Measurements from ENCODE around the gene SOX6.
A peak's percentile ranks its signal among the peaks of the same experiment; 100 is the strongest.

The SOX6 gene

DNA sequence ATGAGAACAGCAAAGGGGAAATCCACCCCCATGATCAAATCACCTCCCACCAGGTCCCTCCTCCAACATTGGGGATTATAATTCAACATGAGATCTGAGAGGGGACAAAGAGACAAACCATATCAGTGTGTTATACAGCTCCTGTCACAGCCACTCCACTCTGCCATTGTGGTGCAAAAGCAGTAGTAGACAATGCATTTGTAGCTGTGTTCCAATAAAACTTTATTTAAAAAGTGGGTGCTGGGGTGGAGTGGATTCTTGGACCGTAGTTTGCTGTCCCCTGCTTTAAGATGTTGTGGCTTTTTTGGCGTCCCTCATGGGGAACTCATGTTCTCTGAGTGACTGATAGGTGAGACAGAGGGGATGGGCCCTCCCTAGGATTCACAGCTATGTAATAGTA is 399.1 kb downstream of the SOX6 start:
- DNase-seq (ENCODE audit: low read depth), result no peak

DNA sequence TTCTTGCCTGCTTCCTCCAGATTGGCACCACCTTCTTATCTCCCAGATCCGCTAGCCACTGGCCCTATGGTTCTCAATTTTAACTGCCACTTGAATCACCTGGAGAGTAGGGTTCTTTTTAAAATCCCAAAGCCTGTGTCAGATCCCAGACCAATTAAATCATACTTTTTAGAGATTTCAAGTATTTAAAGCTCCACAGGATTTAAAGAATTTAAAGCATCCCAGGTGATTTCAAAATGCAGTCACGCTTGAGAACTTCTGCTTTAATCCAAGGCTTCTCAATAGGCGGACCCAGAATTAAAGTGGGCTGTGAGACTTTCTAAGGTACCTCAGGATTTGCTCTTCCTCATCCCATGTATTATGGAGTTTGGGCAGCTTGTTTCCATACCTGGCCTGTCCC is 400.0 kb downstream of the SOX6 start:
- DNase-seq (ENCODE audit: low read depth), result no peak

DNA sequence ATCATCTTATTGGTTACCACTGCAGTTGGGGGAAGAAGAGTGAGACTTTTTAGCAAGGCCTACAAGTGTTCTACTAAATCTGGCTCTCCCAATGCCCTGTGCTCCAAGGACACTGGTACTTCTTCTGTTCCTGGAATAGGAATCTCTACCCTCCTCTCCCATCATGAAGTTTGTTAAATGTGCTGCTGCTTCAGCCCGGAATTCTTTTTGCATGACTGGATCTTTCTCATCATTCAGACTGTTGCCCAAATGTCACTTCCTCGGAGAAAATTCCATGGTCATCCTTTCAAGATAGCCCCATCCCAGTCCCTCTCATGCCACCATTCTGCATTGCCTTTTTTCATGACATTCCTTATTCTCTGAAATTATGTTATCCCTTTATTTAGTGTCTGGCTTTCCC is 400.8 kb downstream of the SOX6 start:
- DNase-seq (ENCODE audit: low read depth), result no peak

DNA sequence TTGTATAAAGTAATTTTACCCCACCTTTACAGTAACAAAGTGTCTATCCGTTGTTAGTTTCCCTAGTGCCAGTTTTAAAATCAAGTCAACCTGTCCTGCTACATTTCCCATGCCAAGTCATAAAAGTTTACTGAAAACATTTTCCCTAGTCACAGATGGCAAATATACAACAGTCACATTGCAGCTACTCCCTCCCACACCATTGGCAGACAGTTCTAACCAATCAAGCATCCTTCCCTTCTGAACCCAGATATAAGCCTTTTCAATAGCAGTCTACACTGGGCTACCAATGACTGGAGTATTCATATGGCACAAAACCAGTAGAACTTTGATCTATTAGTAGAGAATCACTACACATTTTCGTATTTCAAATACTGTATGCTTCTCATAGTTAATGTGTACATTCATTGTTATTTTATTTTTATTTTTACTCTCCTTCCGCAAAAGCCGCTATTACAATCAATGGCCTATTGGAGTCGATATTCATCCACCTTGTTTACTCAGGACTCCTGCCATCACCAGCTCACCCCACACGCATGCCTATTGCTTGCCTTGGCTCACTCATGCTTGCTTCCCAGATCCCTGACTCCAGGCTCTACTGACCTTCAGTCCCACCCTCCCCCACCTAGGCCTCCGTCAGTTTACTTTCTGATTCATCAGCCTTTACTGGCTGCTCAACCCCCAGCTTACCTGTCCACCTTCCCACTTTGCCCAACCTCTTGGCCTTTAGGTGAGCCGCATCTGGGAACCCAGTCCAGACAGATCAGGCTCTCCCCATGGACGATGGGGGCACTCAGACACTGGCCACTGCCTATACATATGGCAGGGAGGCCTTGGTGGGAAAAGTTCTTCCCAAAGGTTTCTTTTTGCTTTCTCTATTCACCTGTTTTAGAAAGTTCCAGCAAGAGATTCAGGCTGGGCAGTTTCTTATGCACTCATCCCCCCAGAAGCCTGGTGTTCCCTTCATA is 408.4 kb downstream of the SOX6 start:
- DNase-seq (ENCODE audit: low read depth), result no peak

DNA sequence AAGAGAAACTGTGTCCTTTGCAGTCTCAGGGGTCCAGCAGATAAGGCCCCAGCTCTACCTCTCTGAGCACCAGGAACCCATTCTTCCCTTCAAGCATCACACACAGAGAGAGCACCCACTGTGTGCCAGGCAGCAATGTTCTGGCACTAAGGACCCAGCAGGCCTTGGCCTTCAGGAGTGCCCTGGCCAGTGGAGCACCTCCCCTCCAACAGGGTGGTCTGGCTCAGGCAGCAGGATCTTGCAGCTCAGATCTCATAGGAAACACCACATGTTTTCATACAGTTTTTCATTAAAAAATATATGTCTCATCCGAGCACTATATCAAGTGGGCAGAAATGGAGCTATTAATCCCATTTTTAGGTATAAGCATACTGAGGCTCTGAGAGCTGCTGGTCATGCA is 410.6 kb downstream of the SOX6 start:
- no peak for DNase-seq (ENCODE audit: low read depth)

DNA sequence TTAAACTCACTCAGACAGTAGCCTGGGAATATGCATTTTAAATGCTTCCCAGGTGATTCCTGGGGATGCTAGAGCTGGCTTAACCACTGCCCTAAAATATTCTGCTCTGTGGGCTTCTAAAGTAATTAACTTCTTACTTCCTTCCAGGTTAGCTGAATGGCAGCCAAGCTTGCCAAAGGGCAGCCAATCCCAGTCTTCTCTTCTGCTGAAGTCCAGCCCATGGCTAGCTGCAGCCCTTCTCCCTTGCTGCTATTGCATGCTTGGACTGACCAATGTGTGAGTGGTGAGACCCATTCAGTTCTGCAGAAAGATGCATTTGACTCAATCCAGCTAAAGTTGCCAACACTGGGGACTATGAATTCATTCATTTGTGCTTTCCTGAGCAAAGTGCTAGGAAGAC is 411.9 kb downstream of the SOX6 start:
- no peak for DNase-seq (ENCODE audit: low read depth)

DNA sequence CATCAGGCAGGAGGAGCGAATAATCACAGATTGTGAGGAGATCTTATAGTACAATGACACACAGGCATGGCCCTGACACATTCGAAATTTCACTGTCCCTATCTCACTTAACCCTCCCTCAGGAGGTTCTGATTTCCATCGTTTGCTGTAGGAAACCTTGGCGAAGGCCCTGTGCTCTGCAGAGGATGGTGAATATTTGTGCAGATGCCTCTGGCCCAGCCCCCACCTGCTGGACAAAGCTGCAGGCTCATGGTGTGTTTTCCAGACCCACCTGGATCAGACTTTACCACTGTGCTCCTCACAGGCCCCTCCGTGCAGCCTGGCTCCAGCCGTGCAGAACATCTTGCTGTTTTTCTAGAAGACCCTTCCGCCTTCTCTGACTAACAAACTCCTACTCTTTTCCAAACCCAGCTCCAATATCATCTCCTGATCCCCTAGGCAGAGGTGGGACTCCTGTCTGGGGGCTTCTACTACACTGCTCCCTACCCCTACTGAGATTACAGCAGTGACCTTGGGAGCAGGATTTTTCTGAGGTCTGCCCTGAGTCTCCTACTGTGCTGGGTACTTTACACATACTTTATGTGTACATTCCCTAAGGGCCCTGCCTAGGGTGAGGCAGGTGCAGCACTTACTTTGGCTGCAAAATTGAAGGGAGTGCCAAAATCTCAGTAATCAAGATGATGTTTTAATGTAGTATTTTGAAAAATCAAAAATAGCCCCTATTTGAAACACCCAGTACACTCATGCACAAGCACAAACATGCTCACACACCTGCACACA is 412.7 kb downstream of the SOX6 start:
- DNase-seq (ENCODE audit: low read depth), result no peak

DNA sequence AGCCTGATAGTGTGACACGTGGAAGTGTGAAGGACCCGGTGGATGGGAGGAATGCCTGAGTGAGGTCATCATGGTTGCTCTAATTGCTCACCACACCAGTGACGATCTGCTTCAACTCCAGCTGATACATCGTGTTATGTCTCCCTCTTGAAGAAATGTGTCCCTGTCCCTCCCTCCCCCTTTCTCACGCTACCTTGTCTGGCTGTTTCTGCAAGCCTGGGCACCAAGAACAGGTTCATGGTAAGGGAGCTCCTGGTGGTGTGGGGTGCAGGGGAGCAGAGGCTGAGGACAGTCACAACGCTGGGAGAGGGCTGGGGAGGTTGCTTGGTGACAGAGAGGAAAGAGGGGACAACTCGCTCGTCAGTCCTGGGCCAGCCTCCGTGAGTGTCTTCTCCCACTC is 413.4 kb downstream of the SOX6 start:
- DNase-seq (ENCODE audit: low read depth), result no peak

DNA sequence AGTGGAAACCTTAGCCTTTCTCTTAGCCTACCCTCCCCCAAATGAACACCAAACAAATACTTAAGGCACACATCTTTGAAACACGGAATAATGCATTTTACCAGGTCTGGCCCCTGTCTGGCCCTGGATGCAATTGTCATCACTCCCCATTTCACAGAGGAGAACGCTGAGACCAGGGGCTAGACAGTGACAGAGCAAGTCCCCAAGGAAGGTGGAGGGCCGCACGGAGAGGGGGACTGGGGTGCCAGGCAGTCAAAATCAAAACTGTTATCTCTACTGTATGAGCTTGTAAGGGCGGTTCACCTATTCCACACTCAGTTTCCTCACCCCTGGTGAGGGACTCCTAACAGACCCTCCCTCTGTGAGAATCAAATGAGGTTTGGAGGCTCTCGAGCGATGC is 414.2 kb downstream of the SOX6 start:
- no peak for DNase-seq (ENCODE audit: low read depth)

DNA sequence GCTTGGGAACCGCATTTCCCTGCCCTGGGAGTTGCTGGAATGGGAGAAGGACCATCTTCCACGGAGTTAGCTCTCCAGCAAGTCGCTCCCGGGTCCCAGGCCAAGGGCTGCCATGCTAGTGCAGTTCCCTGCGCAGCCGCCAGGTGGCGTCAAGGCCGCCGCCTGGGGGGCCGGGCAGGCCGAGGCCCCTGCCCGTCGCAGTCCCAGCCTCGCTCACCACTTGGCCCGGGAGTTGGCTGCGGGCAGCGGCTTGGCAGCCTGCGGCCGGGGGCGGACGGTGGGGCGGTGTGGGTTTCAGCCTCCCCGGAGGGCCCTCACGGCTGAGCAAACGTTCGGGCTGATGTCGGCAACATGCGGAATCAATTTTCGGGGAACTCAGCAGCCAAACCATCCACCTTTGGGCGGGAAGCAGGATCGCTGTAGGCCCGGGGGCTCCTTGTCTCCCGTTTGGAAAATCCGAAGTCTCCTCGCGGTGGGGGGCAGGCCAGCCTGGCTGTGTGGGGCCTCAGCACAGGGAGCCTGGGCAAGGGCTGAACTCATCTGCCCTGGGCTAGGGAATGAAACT is 415.1 kb downstream of the SOX6 start:
- DNase-seq (ENCODE audit: low read depth), result peak; percentile 47

DNA sequence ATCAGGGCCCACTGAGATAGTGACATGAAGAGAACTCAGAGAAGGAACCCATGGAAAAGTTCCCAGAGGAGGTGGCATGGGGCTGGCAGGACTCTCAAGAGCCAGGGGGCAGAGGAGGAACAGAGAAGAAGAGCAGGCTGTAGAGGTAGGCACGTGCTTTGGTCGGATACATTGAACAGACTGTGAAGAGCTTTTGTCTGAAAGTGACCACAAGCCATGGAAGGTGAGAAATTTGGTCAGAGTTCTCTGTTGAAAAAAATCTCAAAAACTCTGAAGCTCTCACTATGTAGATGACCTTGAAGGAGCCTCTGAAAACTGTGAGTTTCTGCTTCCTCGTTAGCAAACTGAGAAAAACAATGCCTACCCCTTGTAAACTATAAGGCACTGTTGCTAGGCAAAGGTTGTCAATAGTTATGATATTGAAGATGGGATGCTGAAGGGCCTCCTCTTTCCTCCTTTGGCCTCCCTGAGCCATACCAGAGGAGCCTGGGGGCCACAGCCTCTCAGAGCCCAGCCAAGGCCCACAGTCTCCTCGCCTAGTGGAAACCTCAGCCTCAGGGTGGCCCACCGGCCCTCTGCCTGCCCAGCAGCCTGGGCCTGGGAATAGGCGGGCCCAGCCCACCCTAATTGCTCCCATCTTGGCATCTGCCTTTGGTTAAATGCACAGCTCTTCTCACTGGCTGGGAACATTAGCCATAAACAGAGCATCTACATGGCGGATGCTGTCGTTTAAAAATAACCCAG is 415.7 kb downstream of the SOX6 start:
- no peak for DNase-seq (ENCODE audit: low read depth)

DNA sequence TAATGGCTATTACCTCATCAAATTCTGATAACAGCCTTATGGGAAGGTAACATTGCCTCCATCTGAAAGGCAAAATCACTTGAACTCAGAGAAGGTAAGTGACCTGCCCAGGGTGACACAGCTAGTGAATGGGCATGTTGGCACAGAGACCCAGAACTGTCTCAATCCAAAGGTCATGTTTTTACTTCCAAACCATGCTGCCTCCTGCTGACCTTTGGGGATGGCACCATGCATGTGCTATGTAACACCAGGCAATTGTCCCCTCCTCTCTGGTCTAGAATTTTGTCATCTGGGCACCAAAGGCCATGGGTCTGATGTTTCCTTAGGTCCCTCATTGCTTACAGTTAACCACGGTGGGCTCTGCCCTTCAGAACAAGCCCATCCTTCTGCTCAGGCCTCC is 417.4 kb downstream of the SOX6 start:
- DNase-seq (ENCODE audit: low read depth), result no peak

DNA sequence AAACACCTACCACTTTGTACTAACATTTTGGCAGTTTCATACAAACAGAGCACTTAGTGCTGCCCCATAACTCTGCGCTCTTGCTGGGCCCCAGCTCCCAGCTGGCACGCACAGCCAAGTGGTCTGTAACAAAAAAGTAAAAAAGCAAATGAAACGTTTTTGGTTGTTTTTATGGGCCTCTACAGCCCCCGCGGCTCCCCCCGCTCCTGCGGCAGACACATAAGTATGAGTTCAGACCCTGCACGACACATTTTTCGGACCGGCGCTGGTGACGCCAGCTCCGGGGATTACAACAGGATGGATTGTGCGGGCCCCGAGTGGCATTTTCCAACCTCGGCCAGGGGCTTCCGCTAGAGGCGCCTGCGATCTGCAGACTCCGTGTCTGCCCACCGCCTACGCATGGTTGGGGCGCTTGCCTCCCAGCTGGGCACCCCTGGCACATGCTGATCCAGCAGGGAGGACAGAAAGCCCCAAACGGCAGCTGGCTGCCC is 418.2 kb downstream of the SOX6 start:
- DNase-seq (ENCODE audit: low read depth), result no peak

DNA sequence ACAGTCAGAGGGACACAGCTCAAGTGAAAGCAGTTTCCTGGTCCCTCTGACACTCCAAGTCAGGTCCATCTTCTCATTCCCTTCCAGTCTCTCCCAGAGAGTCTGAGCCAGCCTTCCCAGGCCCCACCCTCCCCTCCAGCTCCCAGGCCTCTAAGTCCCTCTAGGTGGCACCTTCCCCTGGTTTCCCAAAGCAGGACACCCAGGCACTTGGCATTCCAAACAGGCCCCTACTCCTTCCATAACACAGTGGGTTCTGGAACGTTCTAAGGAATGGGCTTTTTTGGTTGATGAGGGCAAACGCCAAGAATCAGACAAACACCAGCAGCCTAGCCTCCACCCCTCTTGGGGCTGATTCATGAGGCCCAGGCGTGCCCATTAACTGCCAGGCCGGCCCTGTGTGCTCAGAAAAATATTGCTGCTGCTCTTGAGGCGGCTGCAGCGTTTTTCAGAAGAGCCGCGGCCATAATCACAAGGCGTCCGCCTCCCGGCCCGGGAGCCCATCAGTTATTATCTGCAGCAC is 418.7 kb downstream of the SOX6 start:
- DNase-seq (ENCODE audit: low read depth), result no peak

DNA sequence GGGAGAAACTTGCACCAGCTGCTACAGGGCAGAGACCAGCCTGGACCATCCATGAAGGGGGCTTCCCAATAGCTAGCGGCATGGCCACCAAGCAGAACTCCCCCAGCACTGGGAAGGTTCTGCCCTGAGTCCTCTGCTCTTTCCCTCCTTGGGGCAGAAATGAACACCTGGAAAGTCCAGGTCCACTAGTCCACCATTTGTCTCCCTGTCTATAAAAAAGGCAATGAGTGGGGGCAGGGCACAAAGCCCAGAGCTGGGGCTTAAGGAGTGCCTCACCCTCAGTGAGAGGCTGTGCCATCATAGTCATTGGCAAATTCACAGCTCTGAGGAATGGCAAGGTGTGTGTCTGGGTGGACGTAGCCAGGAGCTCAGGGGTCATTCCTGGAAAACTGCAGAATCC is 420.3 kb downstream of the SOX6 start:
- no peak for DNase-seq (ENCODE audit: low read depth)

DNA sequence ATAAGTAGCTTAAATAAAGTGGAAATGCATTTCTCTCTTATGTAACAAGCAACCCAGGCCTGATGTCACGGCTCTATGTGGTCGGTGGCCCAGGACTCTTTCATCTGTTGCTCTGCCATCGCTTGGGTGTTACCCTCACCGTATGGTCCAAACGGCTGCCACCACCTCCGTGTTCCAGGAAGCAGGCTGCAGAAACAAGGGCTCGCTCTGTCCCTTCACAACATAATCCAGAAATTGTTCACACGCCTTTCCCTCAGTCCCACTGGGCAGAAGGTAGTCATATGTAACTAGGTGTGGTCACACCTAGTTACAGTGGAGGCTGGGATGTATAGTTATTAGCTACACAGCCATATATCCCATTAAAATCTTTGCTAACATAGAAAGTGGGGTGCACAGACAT is 421.0 kb downstream of the SOX6 start:
- DNase-seq (ENCODE audit: low read depth), result no peak

DNA sequence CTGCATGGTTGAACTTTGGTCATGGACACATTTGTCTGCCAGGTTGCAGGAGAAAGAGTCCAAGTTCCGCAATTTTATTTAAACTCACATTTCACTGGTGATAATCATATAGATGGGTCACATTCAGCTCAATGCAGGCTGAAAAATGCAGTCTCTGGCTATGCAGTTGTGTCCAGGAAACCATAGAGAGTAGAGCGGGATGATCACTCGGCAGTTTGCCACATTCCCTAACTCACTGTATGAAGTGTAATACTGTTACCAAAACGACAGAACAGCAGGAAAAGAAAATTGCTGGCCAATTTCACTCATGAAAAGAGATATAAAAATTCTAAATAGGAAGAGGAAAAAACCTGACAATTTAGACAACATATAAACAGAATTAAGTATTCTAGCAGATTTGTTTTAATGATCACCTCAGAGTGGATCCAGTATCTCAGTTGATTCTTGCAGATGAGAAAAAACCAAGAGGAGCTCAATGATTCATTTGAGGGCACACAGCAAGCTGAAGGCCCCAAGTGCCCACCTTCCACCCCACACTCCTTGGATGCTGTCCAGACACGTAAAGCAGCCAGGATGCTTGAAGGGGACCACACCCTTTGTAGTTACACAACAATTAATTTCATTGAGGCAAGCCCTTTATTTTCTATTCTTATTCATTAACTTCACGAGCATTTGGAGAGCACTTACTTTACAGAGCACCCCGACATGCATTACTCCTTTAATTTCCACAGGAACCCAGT is 422.3 kb downstream of the SOX6 start:
- DNase-seq (ENCODE audit: low read depth), result peak; percentile 67

DNA sequence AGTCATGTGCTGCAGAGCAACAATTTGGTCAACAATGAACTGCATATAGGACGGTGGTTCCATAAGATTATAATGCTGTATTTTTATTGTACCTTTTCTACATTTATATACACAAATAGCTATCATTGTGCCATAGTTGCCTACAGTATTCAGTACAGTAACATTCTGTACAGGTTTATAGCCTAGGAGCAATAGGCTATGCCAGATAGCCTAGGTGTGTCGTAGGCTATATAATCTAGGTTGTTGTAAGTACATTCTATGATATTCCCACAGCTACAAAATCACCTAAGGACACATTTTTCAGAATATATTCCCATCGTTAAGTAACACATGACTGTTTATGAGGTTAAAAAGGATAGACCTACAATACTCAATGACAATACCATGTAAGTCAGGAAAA is 423.9 kb downstream of the SOX6 start:
- no peak for DNase-seq (ENCODE audit: low read depth)

DNA sequence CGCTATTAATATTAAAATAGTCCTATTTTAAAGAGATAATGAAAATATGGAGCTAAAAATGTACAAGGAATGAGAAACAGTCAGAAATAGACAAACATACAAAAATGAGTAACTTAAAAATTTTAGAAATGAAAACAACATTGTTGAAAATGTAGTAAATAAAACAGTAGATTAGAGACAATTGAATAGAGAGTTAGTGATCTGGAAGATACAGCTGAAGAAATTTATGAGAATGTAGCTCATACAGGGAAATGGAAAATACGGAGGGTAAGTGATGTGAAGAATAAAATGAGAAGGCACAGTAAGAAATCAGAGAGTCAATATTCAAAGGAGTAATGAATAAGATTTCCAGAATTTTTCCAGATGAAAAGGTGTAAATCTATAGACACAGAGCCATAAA is 424.8 kb downstream of the SOX6 start:
- DNase-seq (ENCODE audit: low read depth), result no peak

DNA sequence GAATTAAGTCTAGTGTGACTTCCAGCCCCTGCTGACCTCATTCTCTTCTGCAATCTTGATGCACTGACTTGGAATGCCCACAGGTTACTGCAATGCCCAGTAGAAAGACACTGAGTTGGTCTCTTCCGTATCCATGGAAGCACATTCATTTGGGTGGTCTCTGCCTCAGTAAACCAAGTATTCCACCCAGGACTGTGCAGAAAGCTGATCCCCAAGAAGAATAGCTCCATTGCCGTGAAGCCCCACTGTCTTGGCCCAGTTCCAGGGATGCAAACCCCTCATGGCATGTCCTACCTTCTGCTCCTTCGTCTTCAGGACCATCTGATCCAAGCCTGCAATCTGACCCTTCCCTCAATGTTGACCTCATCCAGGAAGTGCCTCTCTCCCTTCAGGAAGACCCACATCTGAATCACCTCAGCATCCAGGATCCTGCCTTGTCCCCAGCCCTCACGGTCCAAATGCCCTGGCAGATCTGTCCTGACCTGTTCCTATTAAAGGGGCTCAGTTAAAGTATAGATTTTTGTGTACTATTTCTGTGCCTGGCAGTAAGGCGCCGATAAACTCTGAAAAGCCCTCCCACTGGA is 425.8 kb downstream of the SOX6 start:
- DNase-seq (ENCODE audit: low read depth), result no peak

Data from stromal cell of bone marrow (primary cell).